ENCODE measurements around the gene ACSS3.

GRCh38 chr12:81170072-81170471, 92.2 kb downstream of the ACSS3 start:
- TF ChIP-seq MAX (IDR thresholded peaks at IDR 0.05) (no peak), GABPA (IDR thresholded peaks at IDR 0.05; ENCODE audit: borderline replicate concordance, insufficient read depth, low read length) (no peak), POLR2AphosphoS5 (IDR thresholded peaks at IDR 0.05; ENCODE audit: low read depth, low read length) (no peak), CTCF (IDR thresholded peaks at IDR 0.05; ENCODE audit: control extremely low read depth in 1 of 3, insufficient read depth in 1 of 3, low read depth in 1 of 3, low read length in 3 of 3) (no peak), NRF1 (IDR thresholded peaks at IDR 0.05; ENCODE audit: low read depth, low read length) (no peak), RAD21 (IDR thresholded peaks at IDR 0.05 in 1 of 2, conservative IDR thresholded peaks at IDR 0.05 in 1 of 2; ENCODE audit: low read depth in 2 of 2, low read length in 2 of 2) (no peak), HDAC6 (IDR thresholded peaks at IDR 0.05; ENCODE audit: low read depth, low read length) (no peak), TBP (IDR thresholded peaks at IDR 0.05; ENCODE audit: low read depth, low read length) (no peak), KDM1A (IDR thresholded peaks at IDR 0.05; ENCODE audit: borderline replicate concordance, low read length) (no peak), MAFK (IDR thresholded peaks at IDR 0.05; ENCODE audit: low read depth, low read length) (no peak)

All from H1 (cell line).